Ishikawa (cell line): ENCODE results near the gene FGGY.

ENCODE experiments used
- CEBPB ChIP-seq: IDR thresholded peaks from 2 replicates; pipeline ENCODE4 v1.6.1; 2012
- CREB1 ChIP-seq: IDR thresholded peaks from 2 replicates; pipeline ENCODE4 v1.6.1; 2012; ENCODE audit warnings: low read depth
- EGR1 ChIP-seq: IDR thresholded peaks from 2 replicates; pipeline ENCODE4 v1.6.1; 2012
- EP300 ChIP-seq: IDR thresholded peaks from 2 replicates; pipeline ENCODE4 v1.6.1; 2012; ENCODE audit warnings: borderline replicate concordance
- FOXM1 ChIP-seq: IDR thresholded peaks from 2 replicates; pipeline ENCODE4 v1.6.1; 2012; ENCODE audit warnings: low read depth, borderline replicate concordance
- NFIC ChIP-seq: IDR thresholded peaks from 2 replicates; pipeline ENCODE4 v1.6.1; 2012
- RAD21 ChIP-seq: IDR thresholded peaks from 2 replicates; pipeline ENCODE4 v1.6.1; 2012; ENCODE audit warnings: low read depth
- TAF1 ChIP-seq: IDR thresholded peaks from 2 replicates; pipeline ENCODE4 v1.6.1; 2012; ENCODE audit warnings: low read depth, mild to moderate bottlenecking
- TCF12 ChIP-seq: IDR thresholded peaks from 2 replicates; pipeline ENCODE4 v1.6.1; 2012; ENCODE audit warnings: low read depth
- TEAD4 ChIP-seq: IDR thresholded peaks from 2 replicates; pipeline ENCODE4 v1.6.1; 2012
- YY1 ChIP-seq: IDR thresholded peaks from 2 replicates; pipeline ENCODE4 v1.6.1; 2012; ENCODE audit warnings: low read depth
- ZBTB7A ChIP-seq: IDR thresholded peaks from 2 replicates; pipeline ENCODE4 v1.6.1; 2012; ENCODE audit warnings: low read depth
- TF ChIP-seq, protein P1 (sequence below): IDR thresholded peaks from 2 replicates; pipeline ENCODE4 v1.6.1; 2012; ENCODE audit warnings: low read depth, mild to moderate bottlenecking
- TF ChIP-seq, protein P2 (sequence below): IDR thresholded peaks from 2 replicates; pipeline ENCODE4 v1.6.1; 2012
- TF ChIP-seq, protein P3 (sequence below): IDR thresholded peaks from 2 replicates; pipeline ENCODE4 v1.6.1; 2012

FGGY gene

DNA sequence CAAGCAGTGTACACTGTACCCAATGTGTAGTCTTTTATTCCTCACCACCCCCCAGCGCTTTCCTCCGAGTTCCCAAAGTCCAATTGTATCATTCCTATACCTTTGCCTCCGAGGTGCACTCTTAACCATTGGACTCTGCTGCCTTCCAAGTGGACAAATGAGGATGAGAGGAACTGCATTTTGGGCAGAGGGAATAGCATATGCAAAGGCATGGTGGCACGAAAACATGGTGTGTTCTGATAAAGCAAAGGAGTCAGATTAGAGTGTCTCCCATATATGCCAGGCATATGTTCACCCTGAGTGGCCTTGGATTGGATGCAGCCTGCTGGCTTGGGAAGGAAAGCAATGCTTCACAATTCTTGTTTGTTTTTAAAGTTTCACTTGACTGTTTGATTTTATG lies 25.5 kb downstream of the FGGY start:
- no peak for TF ChIP-seq CREB1
- no peak for TF ChIP-seq ZBTB7A
- no peak for TF ChIP-seq EGR1
- no peak for TF ChIP-seq FOXM1
- TF ChIP-seq, protein P1, sequence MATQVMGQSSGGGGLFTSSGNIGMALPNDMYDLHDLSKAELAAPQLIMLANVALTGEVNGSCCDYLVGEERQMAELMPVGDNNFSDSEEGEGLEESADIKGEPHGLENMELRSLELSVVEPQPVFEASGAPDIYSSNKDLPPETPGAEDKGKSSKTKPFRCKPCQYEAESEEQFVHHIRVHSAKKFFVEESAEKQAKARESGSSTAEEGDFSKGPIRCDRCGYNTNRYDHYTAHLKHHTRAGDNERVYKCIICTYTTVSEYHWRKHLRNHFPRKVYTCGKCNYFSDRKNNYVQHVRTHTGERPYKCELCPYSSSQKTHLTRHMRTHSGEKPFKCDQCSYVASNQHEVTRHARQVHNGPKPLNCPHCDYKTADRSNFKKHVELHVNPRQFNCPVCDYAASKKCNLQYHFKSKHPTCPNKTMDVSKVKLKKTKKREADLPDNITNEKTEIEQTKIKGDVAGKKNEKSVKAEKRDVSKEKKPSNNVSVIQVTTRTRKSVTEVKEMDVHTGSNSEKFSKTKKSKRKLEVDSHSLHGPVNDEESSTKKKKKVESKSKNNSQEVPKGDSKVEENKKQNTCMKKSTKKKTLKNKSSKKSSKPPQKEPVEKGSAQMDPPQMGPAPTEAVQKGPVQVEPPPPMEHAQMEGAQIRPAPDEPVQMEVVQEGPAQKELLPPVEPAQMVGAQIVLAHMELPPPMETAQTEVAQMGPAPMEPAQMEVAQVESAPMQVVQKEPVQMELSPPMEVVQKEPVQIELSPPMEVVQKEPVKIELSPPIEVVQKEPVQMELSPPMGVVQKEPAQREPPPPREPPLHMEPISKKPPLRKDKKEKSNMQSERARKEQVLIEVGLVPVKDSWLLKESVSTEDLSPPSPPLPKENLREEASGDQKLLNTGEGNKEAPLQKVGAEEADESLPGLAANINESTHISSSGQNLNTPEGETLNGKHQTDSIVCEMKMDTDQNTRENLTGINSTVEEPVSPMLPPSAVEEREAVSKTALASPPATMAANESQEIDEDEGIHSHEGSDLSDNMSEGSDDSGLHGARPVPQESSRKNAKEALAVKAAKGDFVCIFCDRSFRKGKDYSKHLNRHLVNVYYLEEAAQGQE = no peak
- TF ChIP-seq RAD21 = no peak
- no peak for TF ChIP-seq NFIC
- no peak for TF ChIP-seq YY1
- no peak for TF ChIP-seq EP300
- TF ChIP-seq TEAD4 = no peak
- TF ChIP-seq TCF12 = no peak
- no peak for TF ChIP-seq CEBPB

DNA sequence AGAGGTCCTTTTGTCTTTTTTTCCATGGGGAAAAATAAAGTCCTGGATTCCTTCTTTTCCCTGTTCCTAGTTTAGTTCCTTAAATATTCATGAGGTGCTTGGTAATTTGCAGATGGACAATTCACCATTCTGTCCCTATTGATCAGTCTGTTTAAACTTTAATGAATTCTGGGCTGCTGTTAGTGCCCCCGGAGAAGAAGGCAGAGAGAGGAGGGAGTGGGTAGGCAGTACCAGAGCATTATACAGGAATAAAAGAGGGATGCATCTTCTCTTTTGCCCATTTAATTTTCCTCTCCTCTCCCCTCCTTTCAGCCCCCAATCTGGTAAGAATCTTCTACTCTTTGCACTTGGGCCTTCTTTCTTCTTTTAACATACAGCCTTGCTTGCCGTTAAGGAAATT lies 25.9 kb downstream of the FGGY start:
- TF ChIP-seq ZBTB7A (no peak), EP300 (no peak), FOXM1 (no peak)
- TF ChIP-seq, protein P2, sequence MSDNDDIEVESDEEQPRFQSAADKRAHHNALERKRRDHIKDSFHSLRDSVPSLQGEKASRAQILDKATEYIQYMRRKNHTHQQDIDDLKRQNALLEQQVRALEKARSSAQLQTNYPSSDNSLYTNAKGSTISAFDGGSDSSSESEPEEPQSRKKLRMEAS = no peak

DNA sequence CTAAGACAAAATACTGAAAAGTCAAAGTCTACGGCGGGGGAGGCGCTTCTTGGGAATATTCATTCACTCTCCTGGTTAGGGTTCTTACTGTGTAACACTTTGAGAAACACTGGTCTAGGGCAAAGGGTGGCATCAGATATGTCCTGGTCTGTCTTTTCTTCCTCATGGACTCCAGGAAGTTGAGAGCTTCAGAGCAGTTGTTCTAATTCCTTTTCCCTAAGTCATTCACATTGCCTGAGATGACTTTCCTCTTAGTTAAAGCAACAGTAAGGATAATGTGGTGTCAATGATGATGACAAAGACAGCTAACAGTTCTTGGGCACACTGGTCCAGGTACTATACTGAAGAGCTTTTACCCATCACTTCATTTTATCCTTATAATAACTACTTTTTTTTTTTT lies 27.0 kb downstream of the FGGY start:
- no peak for TF ChIP-seq CREB1

DNA sequence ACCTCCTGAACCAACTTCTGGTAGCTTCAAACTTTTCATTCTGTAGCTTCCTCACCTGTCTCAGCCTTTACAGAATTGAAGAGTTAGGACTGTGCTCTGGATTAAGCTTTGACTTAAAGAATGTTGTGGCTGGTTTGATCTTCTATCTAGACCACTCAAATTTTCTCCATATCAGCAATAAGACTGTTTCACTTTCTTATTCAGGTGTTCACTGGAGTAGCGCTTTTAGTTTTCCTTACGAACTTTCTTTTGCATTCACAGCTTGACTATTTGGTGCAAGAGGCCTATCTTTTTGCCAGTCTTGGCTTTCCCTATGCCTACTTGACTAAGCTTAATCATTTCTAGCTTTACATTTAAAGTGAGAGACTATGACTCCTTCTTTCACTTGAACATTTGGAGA lies 31.5 kb downstream of the FGGY start:
- TF ChIP-seq RAD21 (no peak), NFIC (no peak), TEAD4 (no peak)
- TF ChIP-seq, protein P3, sequence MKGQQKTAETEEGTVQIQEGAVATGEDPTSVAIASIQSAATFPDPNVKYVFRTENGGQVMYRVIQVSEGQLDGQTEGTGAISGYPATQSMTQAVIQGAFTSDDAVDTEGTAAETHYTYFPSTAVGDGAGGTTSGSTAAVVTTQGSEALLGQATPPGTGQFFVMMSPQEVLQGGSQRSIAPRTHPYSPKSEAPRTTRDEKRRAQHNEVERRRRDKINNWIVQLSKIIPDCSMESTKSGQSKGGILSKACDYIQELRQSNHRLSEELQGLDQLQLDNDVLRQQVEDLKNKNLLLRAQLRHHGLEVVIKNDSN = no peak

DNA sequence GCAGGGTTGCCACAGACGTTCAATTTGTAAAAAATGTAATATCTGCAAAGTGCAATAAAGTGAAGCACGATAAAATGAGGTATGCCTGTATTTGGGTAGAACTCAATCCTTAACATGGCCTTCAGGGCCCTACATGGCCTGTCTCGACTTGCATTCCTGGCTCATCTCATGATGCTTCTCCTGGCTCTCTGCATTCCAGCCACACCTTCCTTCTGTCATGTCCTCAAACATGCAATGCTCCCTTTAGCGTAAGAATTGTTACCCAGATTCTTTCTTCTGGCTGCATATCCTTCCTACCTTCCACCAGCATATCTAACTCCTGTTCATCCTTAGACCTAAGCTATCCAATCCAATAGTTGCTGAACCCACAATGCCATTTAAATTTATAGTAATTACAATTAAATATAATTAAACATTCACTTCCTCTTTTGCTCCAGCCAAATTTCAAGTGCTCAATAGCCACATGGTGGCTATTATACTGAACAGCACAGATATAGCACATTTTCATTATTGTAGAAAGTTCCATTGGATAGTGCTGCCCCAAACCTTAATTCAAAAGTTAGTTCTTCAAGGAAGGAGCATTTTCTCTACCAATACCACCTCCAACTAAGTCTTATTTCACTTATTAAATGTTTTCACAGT lies 32.6 kb downstream of the FGGY start:
- TF ChIP-seq RAD21 (no peak), ZBTB7A (no peak), NFIC (no peak), EGR1 (no peak)

DNA sequence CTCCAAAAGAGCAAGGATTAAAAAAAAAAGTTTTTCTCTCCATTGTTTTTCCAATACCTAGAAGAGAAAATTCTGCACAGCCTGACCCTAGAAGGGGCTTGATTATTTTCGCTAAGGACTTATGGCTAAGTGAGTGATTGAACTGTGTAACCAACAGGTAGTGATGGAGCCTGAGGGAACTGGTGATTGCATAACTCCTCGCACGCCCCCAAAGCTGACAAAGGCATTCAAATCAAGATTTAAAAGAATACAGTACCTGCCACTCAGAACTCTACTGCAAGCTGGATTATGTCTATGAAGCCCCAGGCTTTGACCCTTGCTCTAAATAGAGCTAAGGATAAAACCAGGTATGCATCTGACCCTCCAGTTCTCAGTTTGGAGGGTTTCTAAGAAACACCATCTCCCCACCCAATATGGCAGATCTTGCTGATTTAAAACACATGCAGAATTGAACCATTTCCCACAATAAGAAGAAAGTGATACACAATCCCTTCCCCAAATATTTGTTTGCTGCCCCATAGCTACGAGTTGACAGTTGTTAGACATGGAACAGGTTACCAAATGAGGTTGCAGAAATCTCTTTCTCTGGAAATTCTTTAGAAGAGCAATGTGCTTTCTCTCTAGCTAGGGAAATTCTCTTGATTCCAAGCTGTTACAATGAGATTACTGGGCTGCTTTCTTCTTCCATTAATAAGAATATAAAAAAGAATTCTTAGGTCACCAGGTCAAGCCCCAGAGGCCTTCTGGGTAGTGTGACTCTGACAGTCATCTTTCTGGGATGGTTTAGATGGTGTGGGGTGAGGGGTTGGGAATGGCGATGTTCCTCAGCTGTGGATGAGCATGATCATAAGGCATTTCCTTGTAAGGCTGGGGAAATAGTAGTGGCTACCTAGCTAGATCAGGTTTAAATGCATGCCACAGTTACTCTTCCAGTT lies 35.1 kb downstream of the FGGY start:
- TF ChIP-seq NFIC (no peak), YY1 (no peak), TAF1 (no peak), CREB1 (no peak), ZBTB7A (no peak), CEBPB (no peak), TCF12 (no peak), EGR1 (no peak), RAD21 (no peak), EP300 (no peak), FOXM1 (no peak), TEAD4 (no peak)
- TF ChIP-seq, protein P1 = no peak
- TF ChIP-seq, protein P2 = no peak
- TF ChIP-seq, protein P3 = no peak
